Measurements from ENCODE around the gene DYNLT3. TPM values are rescaled to one million over a fixed set of nuclear protein-coding genes. Genes with fewer than 3 reads are reported as not detected.

The DYNLT3 gene
- total and polyA plus RNA-seq, 2 experiments from 2014 or later: 43.4 to 64.3 TPM

- Histone ChIP-seq H3K4me2 (ENCODE audit: unreplicated experiment) (no peak overlapping the region), H2AFZ (no peak overlapping the region), H4K20me1 (ENCODE audit: insufficient read depth) (no peaks in the 10 kb centered on the region), H3K27ac (no peak overlapping the region), H3K36me3 (ENCODE audit: low read depth) (no peaks in the 10 kb centered on the region), H3K9ac (no peak overlapping the region), H3K79me2 (ENCODE audit: insufficient read depth) (no peaks in the 10 kb centered on the region), H3K4me3 (no peak overlapping the region), H3K9me2 (ENCODE audit: insufficient read depth) (no peaks in the 10 kb centered on the region), H3F3A (ENCODE audit: insufficient read depth) (no peaks in the 10 kb centered on the region), H3K9me3 (ENCODE audit: low read depth) (no peaks in the 10 kb centered on the region), H3K27me3 (replicated peaks; ENCODE audit: insufficient read depth) (no peaks in the 10 kb centered on the region; the same call in 1 of the 2 replicates), H3K4me1 (ENCODE audit: insufficient read depth) (no peaks in the 10 kb centered on the region)
- DNase-seq: no peak
- in situ Hi-C loops (cut with MboI): no loop called here
- 0% methylated on average over 1 of the region's 1 CpG for WGBS, 2 experiments (ENCODE audit: low coverage in 1 of 2, low lambda C conversion rate in 2 of 2, missing lambda C conversion rate in 2 of 2)
- no peak for TF ChIP-seq EZH2phosphoT487 (IDR thresholded peaks at IDR 0.05; ENCODE audit: insufficient read depth, low read depth)
- no peak for TF ChIP-seq EZH2 (IDR thresholded peaks at IDR 0.05; ENCODE audit: insufficient read depth, poor library complexity, severe bottlenecking)
These were observed 35.3 kb downstream of the DYNLT3 start for GRCh38 chrX:37812110-37812509.

- Histone ChIP-seq H3K9me3 (ENCODE audit: low read depth) (no peaks in the 10 kb centered on the region), H3K27ac (no peak overlapping the region), H4K20me1 (ENCODE audit: insufficient read depth) (no peaks in the 10 kb centered on the region), H3K9me2 (ENCODE audit: insufficient read depth) (no peaks in the 10 kb centered on the region), H3K4me3 (no peak overlapping the region), H3K27me3 (replicated peaks; ENCODE audit: insufficient read depth) (no peaks in the 10 kb centered on the region), H3K4me1 (ENCODE audit: insufficient read depth) (no peaks in the 10 kb centered on the region), H3K4me2 (ENCODE audit: unreplicated experiment) (no peak overlapping the region), H3F3A (ENCODE audit: insufficient read depth) (no peaks in the 10 kb centered on the region), H3K9ac (no peak overlapping the region), H3K36me3 (ENCODE audit: low read depth) (no peaks in the 10 kb centered on the region), H2AFZ (no peak overlapping the region), H3K79me2 (ENCODE audit: insufficient read depth) (no peaks in the 10 kb centered on the region)
- 26 to 28% methylated on average over 2 of the region's 2 CpGs for WGBS, 2 experiments (ENCODE audit: low coverage in 1 of 2, low lambda C conversion rate in 2 of 2, missing lambda C conversion rate in 2 of 2)
- in situ Hi-C loops (cut with MboI): no loop called here
- DNase-seq: no peak
- TF ChIP-seq EZH2 (IDR thresholded peaks at IDR 0.05; ENCODE audit: insufficient read depth, poor library complexity, severe bottlenecking) (no peak), EZH2phosphoT487 (IDR thresholded peaks at IDR 0.05; ENCODE audit: insufficient read depth, low read depth) (no peak)
These were observed 37.4 kb downstream of the DYNLT3 start for GRCh38 chrX:37809970-37810369.

- no peak overlapping the region for H3K9ac ChIP-seq
- H3K4me2 ChIP-seq (ENCODE audit: unreplicated experiment): no peak overlapping the region
- no peaks in the 10 kb centered on the region for H3F3A ChIP-seq (ENCODE audit: insufficient read depth)
- H3K27me3 ChIP-seq (replicated peaks; ENCODE audit: insufficient read depth): no peaks in the 10 kb centered on the region
- no peak overlapping the region for H3K4me3 ChIP-seq
- no peaks in the 10 kb centered on the region for H3K9me2 ChIP-seq (ENCODE audit: insufficient read depth)
- H2AFZ ChIP-seq: no peak overlapping the region
- no peak for DNase-seq
- no peak for TF ChIP-seq EZH2 (IDR thresholded peaks at IDR 0.05; ENCODE audit: insufficient read depth, poor library complexity, severe bottlenecking)
- no peak for TF ChIP-seq EZH2phosphoT487 (IDR thresholded peaks at IDR 0.05; ENCODE audit: insufficient read depth, low read depth)
- H3K27ac ChIP-seq: no peak overlapping the region
- no peaks in the 10 kb centered on the region for H3K4me1 ChIP-seq (ENCODE audit: insufficient read depth)
- in situ Hi-C loops (cut with MboI): no loop called here
- H4K20me1 ChIP-seq (ENCODE audit: insufficient read depth): no peaks in the 10 kb centered on the region
- H3K9me3 ChIP-seq (ENCODE audit: low read depth): no peaks in the 10 kb centered on the region
- no peaks in the 10 kb centered on the region for H3K79me2 ChIP-seq (ENCODE audit: insufficient read depth)
- WGBS, 2 experiments (ENCODE audit: low coverage in 1 of 2, low lambda C conversion rate in 2 of 2, missing lambda C conversion rate in 2 of 2): 42 to 51% methylated on average over 2 of the region's 2 CpGs
- H3K36me3 ChIP-seq (ENCODE audit: low read depth): no peaks in the 10 kb centered on the region
These were observed 44.3 kb downstream of the DYNLT3 start for GRCh38 chrX:37803057-37803456.

GRCh38 chrX:37802028-37802427 lies 45.3 kb downstream of the DYNLT3 start:
- no peaks in the 10 kb centered on the region for H3K79me2 ChIP-seq (ENCODE audit: insufficient read depth)
- no peaks in the 10 kb centered on the region for H3K36me3 ChIP-seq (ENCODE audit: low read depth)
- no peaks in the 10 kb centered on the region for H3F3A ChIP-seq (ENCODE audit: insufficient read depth)
- H3K27me3 ChIP-seq (replicated peaks; ENCODE audit: insufficient read depth): no peaks in the 10 kb centered on the region
- H3K9me2 ChIP-seq (ENCODE audit: insufficient read depth): no peaks in the 10 kb centered on the region
- no peaks in the 10 kb centered on the region for H3K9me3 ChIP-seq (ENCODE audit: low read depth)
- no peak overlapping the region for H3K4me2 ChIP-seq (ENCODE audit: unreplicated experiment)
- no peaks in the 10 kb centered on the region for H3K4me1 ChIP-seq (ENCODE audit: insufficient read depth)
- H3K27ac ChIP-seq: no peak overlapping the region
- no peak overlapping the region for H2AFZ ChIP-seq
- H3K4me3 ChIP-seq: no peak overlapping the region
- TF ChIP-seq EZH2 (IDR thresholded peaks at IDR 0.05; ENCODE audit: insufficient read depth, poor library complexity, severe bottlenecking): no peak
- no peak for TF ChIP-seq EZH2phosphoT487 (IDR thresholded peaks at IDR 0.05; ENCODE audit: insufficient read depth, low read depth)
- DNase-seq: no peak
- no peaks in the 10 kb centered on the region for H4K20me1 ChIP-seq (ENCODE audit: insufficient read depth)
- in situ Hi-C loops (cut with MboI): no loop called here
- H3K9ac ChIP-seq: no peak overlapping the region

- Histone ChIP-seq H3K9ac (no peak overlapping the region), H3K9me2 (ENCODE audit: insufficient read depth) (no peaks in the 10 kb centered on the region), H2AFZ (no peak overlapping the region), H3K27ac (no peak overlapping the region), H3F3A (ENCODE audit: insufficient read depth) (no peaks in the 10 kb centered on the region), H3K4me3 (no peak overlapping the region), H3K4me2 (ENCODE audit: unreplicated experiment) (no peak overlapping the region), H3K9me3 (ENCODE audit: low read depth) (no peaks in the 10 kb centered on the region), H4K20me1 (ENCODE audit: insufficient read depth) (no peaks in the 10 kb centered on the region), H3K79me2 (ENCODE audit: insufficient read depth) (no peaks in the 10 kb centered on the region), H3K36me3 (ENCODE audit: low read depth) (no peaks in the 10 kb centered on the region), H3K4me1 (ENCODE audit: insufficient read depth) (no peaks in the 10 kb centered on the region), H3K27me3 (replicated peaks; ENCODE audit: insufficient read depth) (no peaks in the 10 kb centered on the region)
- no peak for DNase-seq
- in situ Hi-C loops (cut with MboI): no loop called here
- no peak for TF ChIP-seq EZH2phosphoT487 (IDR thresholded peaks at IDR 0.05; ENCODE audit: insufficient read depth, low read depth)
- TF ChIP-seq EZH2 (IDR thresholded peaks at IDR 0.05; ENCODE audit: insufficient read depth, poor library complexity, severe bottlenecking): no peak
These were observed 46.7 kb downstream of the DYNLT3 start for GRCh38 chrX:37800717-37801116.
